ENCODE measurements around the gene MLPH.

The MLPH gene

DNA sequence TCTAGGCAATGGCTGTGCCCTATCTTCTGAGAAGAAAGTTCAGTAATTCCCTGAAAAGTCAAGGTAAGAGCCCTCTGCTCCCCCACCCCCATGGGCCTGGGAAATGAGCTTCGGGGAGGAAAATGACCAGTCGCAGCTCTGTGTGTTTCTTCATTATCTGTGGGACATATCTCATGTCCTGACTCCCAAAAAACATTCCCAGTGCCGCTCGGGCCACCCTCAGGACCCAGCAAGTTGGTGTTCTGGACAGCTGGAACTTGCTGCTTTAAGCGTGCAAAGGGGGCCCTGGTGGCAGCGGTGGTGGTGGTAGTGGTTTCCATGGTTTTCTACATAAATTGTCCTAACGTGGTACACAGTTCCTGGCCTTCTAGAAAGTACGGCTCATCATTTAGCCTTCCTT is 62.2 kb downstream of the MLPH start:
- DNase-seq, result no peak

DNA sequence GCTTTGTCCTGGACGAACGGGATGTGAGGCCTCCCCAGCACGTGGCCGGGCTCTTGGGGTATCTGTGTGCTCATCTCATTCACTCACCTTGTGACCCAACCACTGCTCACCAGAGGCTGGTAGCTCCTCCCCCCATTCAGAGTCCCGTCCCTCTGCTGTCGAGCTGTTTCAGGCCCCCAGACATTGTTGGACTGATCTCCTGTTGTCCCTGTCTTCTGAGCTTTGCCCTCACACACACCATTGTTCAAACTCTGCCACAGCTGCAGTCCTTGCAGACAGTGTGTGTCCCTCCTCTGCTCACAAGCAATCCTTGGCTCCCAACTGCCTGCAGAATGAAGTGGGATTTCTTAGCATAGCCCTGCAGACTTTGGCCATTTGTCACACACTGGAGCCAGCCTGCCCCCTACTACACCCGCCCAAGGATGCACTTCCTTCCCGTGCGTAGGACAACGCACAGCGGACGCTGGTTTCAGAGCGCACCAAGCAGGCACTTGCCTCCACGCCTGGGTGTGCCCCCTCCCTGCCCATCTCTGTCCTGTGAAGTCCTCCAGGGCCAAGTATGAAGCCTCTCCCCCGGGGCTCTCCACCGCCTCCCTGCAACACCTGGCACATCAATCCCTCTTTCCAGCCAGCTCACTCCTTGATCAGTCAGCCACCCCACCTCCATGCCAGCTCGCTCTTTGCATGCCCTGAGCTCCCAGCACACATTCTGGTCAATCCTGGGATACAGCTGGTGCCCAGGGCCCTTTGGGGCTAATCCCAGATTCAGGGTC is 62.8 kb downstream of the MLPH start:
- DNase-seq, result no peak

DNA sequence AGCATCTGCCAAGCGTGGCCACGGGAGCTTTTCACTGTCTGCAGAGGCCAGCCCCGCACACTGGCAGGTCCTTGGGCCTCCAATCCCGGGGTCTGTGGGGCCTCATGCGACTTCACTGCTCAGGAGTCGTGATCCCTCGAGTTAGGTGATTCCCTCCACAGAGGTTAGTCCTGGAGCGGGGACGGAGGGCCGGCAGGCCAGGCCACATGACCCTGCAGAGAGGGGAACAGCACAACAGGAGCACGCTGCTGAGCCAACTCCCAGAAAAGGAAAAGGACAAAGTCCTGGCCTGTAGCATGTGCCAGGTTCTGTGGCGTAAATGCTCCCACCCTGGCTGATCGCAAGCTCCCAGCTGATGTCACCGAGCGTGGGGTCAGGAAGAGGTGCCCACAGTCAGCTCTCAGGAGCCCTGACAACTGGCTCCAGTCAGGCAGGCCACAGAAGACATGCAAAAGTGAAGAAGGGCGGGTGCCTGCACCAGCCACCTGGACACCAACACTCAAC is 64.1 kb downstream of the MLPH start:
- no peak for DNase-seq

DNA sequence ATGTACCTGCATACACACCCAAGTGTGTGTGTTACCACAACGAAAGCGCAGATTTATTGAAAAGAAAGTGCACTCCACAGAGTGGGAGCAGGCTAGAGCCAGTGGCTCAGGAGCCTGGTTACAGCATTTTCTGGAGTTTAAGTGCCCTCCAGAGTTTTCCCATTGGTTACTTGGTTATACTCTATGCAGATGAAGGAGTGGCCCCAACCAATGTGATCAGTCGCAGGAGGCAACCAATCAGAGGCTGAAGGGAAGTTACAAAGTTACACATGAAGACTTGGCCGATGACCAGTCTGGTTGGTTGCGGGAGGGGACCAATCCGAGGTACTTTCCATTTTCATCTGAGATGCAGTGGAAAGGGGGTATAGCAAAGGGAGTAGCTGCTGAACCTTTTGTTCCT is 65.9 kb downstream of the MLPH start:
- DNase-seq, result no peak

DNA sequence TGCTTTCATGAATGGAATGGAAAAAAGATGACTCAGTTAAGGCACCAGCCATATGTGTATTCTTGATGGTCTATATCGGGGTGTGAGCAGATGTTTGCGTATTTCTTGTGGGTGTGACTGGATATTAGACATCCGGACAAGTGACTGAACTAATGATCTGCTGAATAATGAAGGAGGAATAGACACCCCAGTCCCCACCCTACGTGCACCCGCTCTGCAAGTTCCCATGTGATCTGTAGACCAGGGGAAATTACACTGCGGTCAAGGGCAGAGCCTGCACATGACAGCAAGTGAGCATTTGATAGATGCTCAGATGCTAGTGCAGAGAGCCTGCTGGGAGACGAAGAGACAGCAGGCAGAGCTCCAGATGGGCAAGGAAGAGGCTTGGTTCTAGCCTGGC is 66.9 kb downstream of the MLPH start:
- no peak for DNase-seq

DNA sequence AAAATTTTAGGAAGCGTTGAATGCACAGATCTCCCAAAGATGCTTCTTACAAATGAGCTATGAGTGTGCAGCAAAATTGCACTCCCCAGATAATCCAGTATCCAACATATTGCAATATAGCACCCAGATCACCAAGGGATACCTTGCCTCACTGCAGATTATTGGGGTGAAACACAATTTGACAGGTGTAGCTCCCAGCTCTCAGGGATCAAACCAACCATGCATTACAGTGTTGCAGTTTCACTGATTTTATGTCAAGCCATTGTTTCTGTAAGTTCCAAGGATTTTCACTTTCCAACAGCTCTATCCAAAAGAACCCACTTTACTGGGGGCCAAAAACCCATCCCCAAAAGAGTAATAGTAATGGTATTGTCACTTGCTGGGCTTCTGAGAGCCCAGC is 68.5 kb downstream of the MLPH start:
- DNase-seq, result no peak

DNA sequence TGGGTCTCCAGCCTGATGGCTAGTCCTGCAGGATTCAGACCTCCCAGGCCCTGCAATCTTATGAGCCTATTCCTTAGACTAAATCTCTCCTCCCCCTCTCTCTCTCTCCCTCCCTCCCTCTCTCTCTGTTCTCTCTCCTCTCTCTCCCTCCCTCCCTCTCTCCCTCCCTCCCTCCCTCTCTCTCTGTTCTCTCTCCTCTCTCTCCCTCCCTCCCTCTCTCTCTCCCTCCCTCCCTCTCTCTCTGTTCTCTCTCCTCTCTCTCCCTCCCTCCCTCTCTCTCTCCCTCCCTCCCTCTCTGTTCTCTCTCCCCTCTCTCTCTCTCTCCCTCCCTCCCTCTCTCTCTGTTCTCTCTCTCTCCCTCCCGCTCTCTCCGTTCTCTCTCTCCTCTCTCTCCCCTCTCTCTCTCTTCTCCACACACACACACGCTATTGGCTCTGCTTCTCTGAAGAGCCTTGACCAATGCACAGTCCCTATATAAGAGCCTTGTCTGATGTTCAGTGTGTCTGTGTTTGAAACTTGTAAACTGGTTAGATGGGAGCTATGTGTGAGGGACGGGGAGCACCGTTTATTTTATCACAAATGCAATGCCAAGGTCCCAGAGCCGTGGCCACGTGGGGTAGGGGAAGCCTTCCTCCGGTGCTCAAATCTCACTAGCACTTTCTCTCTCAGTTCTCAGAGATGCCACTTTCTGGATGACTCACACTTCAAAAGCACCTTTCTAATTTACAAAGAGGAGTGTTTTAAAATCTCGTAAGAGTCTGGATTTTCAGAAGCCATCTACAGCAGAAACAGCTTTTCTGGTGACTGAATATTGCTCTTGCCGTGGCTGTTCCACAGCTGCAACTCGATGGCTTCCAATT is 70.0 kb downstream of the MLPH start:
- no peak for DNase-seq

DNA sequence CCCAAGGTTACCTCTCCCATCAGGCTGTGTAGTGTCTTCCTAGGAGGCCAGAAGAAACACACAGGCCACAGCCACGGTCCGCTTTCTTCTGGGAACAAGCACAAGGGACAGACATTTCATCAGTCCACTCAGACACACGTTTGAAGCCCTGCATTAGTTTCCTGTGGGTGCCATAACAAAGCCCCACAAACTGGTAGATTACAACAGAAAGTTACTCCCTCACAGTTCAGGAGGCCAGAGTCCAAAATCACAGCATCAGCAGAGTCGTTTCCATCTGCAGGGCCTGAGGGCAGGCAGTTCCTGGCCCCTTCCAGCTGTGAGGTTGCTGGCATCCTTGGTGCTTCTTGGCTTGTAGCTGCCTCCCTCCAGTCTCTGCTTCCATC is 70.6 kb downstream of the MLPH start:
- no peak for DNase-seq

DNA sequence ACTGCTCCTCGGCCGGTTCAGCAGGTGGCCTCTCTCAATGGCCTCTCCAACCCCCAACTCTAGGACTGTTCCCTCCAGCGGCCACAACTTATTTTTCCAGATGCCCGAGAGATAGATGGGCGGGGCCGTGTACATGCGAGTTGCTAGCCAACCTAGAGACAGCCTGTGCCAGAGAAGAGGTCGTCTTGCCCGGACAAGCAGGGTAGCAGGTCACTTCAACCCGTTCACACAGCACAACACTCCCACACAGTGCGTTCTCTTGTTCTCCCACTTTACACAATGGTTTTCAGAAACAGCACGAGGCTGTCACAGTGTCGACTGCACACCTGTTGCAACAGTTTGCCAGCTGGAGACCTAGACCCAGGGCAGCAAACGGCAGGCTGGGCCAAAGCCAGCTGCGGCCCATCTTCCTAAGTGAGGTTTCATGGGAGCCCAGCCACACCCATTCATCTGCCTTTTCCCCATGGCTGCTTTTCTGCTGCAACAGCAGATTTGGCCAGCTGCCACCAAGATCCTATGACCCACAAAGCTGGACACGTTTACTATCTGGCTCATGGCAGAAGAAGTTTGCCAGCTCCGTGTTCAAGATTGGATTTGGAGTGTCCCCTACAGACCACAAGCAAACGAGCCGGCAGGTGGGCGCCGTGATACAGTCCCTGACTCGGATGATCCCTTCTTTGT is 72.0 kb downstream of the MLPH start:
- DNase-seq, result no peak

DNA sequence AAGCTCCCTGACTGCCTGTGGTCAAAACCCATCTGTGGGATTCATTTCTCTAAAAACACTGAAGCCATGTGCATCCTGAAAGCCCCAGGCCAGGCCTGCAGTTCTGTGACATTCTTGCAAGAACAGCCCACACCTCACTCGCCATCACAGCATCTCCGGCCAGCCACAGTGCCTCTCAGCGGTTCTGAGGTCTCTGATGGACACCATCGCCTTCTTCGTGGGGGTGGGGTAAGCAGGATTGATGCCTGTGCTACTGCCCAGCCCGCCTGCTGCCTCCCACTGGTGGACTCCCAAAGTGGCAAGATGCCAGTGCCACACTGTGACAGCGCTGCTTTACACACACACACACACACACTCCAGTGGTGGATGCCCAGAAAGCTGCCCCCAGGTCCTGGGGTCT is 74.2 kb downstream of the MLPH start:
- no peak for DNase-seq

DNA sequence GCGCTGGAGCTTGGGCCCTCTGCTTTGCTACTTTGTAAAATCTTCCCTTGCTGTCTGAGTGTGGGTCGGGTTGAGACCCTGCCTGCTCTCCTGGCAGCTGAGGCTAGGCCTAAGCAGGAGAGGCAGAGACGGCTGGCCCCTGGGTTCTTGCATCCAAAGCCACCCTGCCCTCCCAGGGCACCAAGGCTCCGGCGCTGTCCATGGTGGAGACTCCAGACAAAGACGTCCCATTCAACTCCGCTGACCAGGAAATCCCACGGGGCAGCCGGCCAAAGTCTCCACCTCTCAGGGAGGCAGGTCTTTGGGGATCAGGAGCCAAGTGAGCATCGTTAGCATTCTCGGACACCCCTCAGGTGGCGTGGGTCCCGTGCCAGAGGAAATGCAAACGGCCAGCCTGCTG is 76.8 kb downstream of the MLPH start:
- no peak for DNase-seq

DNA sequence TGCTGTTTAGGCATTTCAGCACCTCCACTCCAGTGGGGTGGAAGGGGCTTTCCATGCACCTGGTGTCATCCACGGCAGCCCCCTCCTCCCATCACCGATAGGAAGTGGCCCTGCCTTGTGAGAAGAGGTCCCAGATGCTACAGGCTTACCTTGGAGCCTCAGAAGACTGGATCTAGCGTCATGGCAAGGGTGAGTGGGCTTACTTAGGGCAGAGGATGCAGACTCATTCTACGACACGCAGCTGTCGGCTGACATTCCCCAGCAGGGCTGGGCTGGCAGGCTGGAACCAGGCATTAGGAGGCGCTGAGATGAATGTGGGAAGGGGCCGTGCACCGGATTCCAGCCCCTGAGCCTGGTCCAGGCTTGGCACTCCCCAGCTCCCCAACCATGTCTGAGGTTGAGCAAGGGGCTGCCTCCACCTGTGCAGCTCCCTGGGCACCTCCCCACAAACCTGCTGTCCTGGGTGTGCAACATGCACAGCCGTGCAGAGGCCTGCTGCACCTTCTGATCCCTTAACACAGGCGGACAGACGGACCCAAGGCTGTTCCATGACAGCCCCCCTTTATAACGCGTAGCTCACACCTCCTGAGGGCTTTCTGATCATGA is 77.6 kb downstream of the MLPH start:
- DNase-seq, result no peak

DNA sequence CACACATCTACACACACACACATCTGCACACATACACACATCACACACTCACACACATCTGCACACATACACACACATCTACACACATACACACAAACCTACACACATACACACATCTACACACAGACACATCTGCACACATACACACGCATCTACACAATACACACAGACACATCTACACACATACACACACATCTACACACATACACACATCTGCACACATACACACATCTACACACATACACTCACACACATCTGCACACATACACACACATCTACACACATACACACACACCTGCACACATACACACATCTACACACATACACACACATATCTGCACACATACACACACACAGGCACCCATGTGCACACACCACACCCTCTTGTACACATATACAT is 78.9 kb downstream of the MLPH start:
- DNase-seq, result no peak

DNA sequence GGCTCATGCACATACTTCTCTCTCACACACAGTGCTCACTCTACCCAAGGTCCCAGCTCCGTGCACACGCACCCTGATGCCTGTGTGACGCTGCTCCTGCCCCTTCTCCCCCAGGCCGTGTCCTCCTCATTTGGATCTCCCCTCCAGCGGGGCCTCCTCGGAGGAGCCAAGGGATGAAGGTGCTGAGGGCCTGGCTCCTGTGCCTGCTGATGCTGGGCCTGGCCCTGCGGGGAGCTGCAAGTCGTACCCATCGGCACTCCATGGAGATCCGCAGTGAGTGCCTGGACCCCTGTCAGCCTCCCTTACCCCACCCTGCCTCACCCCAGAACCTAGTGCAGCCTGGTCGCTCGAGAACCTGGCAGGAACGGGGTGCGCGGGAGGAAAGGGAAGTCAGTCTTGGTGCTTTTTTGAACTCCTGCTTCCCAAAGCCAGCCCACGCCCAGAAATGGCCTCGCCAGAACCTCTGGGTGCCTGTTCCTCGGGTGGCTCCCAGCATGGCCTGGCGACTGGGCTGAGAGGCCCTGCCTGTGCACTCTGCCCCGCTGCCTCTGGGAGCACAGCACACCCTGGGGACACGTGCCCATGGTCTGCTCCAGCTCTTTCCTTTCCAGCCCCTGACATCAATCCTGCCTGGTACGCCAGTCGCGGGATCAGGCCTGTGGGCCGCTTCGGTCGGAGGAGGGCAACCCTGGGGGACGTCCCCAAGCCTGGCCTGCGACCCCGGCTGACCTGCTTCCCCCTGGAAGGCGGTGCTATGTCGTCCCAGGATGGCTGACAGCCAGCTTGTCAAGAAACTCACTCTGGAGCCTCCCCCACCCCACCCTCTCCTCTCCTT is 79.6 kb downstream of the MLPH start, which contains the start of gene PRLH:
Gene PRLH, plus strand, starts transcription at position 174 of the 835 bp plus-strand sequence. Its CDS starts 0 bp downstream, at position 174.
- DNase-seq, result no peak

DNA sequence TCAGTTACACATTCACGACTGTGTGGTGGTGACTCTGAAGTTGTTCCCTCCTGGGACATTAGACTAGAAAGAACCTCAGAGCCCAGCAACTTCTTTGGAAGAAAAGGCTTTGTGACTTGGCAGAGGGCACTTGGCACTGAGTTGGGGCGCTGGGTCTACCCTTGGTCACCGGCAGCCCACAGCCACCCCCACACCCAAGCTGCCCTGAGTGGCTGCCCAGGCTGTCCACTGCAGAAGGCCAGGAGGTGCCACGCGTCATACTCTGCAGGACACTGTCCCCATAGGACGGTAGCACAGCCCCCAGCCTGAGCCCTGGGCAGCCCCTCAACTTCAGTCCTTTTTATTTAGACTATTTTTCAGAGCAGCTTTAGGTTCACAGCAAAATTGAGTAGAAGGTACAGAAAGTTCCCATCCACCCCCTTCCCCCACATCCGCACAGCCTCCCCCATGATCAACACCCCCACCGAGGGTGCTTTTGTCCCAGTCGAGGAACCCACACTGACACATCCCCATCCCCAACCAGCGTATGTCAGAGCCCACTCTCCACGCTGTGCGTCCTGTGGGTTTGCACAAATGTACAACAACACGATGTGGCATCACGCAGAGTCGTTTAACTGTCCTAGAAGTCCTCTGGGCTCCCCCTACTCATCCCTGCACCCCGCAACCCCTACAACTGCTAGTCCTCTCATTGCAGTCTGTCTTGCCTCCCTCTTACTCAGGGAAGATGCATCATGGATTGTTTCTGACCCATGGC is 80.4 kb downstream of the MLPH start:
- DNase-seq, result no peak

DNA sequence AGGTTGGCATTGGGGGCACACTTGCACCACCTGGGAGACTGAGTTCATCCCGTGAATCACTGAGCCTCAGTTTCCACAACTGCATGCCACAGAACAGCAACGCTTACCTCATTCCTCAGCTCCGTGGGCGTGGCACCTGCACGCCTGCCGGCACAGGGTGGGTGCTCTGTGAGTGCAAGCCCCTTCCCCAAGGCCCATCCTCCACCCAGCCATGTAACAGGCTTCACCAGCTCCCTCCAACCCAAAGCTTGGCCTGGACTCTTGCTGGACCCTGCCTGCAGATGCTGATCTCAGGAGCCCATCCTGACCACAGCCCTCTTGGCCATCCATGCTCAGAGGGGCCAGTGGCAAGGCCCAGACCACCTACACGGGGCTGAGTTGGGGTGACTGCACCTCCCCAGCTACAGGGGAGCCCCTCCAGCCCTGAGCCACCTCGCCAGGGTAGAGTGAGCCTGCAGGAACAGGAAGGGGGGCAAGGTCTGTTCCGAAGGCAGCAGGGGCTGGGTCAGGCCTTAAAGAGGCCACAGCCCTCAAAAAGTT is 81.1 kb downstream of the MLPH start:
- DNase-seq, result no peak

DNA sequence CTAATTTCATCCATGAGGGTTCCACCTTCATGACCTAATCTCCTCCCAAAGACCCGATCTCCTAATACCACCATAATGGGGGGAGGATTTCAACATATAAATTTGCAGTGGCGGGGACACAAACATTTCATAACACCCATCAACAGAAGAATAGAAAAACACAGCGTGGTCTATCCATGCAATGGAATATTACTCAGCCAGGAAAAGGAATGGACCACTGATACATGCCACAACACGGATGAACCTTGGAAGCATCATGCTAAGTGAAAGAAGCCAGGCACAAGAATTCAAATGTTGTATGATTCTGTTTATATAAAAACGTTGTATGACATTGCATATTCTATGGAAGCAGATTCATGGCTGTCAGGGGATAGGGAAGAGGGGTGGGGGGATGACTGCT is 82.0 kb downstream of the MLPH start:
- no peak for DNase-seq

DNA sequence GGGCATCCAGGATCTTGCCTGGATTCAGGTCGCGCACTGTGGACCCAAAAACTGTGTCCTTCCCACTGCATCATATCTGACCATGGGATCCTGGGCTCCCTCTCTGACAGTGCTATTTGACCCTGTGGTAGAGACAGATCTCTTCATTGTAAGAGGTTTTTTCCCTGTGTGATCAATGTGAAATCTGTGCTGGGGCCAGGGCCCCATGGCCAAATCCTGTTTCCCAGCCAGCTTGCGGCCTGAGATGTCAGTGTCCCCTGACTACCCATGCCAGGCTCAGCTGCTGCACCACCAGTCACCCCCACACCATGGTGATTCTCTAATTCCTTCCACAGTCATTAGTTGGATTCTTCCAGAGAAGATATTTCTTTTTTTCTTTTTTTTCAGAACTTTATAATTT is 82.8 kb downstream of the MLPH start:
- DNase-seq, result no peak

DNA sequence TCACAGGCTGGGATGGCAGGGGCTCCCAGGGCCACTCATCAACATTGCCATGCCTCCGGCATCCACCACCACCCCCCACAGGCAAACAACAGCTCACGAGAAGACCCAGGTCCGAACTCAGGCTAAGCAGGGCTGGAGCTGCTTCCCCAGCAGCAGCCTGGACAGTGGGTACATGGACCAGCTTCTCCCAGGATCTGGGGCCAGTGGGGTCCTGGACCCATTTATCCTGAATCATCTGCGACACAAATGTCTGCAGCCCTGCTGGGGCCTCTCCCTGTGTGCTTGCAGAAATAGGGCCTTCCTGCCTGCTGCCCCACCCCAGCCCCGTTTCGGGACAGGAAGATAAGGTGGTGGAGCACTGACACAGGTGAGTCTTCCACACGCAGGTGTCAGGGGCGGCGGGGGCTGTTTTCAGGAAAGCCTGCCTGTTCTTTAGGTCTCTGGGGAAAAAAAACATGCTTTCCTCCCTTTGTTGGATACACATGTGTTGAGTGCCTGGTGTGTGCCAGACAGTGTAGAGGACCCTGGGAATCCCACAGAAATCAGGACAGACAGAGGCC is 83.8 kb downstream of the MLPH start:
- no peak for DNase-seq

DNA sequence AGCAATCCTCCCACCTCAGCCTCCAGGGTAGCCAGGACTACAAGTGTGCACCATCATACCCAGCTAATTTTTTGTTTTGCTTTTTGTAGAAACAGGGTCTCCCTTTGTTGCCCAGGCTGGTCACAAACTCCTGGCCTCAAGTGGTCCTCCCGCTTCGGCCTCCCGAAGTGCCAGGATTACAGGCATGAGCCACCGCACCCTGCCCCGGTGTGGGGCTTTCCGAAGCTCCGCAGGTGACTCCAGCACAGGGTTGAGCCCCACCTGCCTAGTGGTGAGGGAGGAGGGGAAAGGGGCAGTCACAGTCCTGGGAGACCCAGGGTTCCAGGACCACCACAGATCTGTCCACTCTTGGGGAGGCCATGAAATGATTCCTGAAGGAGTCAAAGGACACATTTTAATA is 84.5 kb downstream of the MLPH start:
- DNase-seq, result no peak

Measured in NK-92 treated with Interleukin-12 subunit alpha and Interleukin-12 subunit beta, amount 100 ng/mL, for 24 hours (cell line).